Ovary (tissue), 9 donors: Measurements from ENCODE around the gene ELFN1. TPM values are rescaled to one million over a fixed set of nuclear protein-coding genes. Genes with fewer than 3 reads are reported as not detected.

Experiments
- DNase-seq, 5 donors: peaks; one replicate each; pipeline ENCODE4 v3.0.0-alpha.2; 2019 to 2020
- H3K27ac ChIP-seq, 2 donors: fragments of 200-600 bp; one replicate each; pipeline versions ENCODE4 v1.5.1 to v1.8.0; 2019 to 2022
- H3K27me3 ChIP-seq: fragments of 200-600 bp; one replicate; pipeline ENCODE4 v1.8.0; 2022
- H3K36me3 ChIP-seq: fragments of 200-600 bp; sonication (generic); one replicate; pipeline ENCODE4 v1.5.1; 2019
- H3K4me1 ChIP-seq: one replicate; pipeline ENCODE4 v1.8.1; 2013; ENCODE audit warnings: mild to moderate bottlenecking, moderate library complexity; ENCODE audit not compliant: insufficient read depth
- H3K4me3 ChIP-seq: fragments of 200-600 bp; sonication (generic); one replicate; pipeline ENCODE4 v1.5.1; 2017
- H3K9me3 ChIP-seq, 2 donors: fragments of 200-600 bp in 1 of 2; sonication (generic) in 1 of 2; one replicate each; pipeline versions ENCODE4 v1.5.1 to v1.8.1; 2013 to 2019; ENCODE audit warnings: mild to moderate bottlenecking in 1 of 2, moderate library complexity in 1 of 2
- CTCF ChIP-seq, 3 donors: fragments of 450-650 bp in 2 of 3; fragments of 200-600 bp in 1 of 3; IDR thresholded peaks; one replicate each; pipeline versions ENCODE4 v1.5.1 to v1.8.0; 2016 to 2022; ENCODE audit warnings: antibody characterized with exemption in 3 of 3, mild to moderate bottlenecking in 1 of 3
- EP300 ChIP-seq: sonication (generic); formaldehyde crosslinking; IDR thresholded peaks from one replicate; pipeline ENCODE4 v1.6.1; 2017; ENCODE audit warnings: antibody characterized with exemption
- POLR2A ChIP-seq: fragments of 450-650 bp; IDR thresholded peaks from one replicate; pipeline ENCODE4 v1.6.1; 2017; ENCODE audit warnings: antibody characterized with exemption, mild to moderate bottlenecking, moderate library complexity
- WGBS, 3 donors: extraction: QIAGEN DNeasy Blood & Tissue Kit in 1 of 3; methylation state at CpG; one replicate each; pipeline versions ENCODE4 v1.1.5 to v1.1.7; 2013 to 2017; 5-methylcytosine and 5-hydroxymethylcytosine counted together
- intact Hi-C, 4 donors: fragments of 100-400 bp; cut with DNase I; formaldehyde crosslinking; loops; one replicate each; pipeline versions ENCODE4 v1.11.0 to v1.15.1; 2022 to 2023
- polyA plus RNA-seq, 2 donors: library from polyadenylated mRNA; stranded (reverse); fragments of 200-250 nt in 1 of 2; fragments of 350-450 nt in 1 of 2; fragmentation: Illumina TruSeq in 1 of 2; extraction: RNeasy Lipid Tissue Mini Kit (QIAGEN cat#74804) in 1 of 2; gene quantifications; one replicate each; pipeline ENCODE4 v1.2.3, GENCODE V29; 2013 to 2014
- total RNA-seq, 7 donors: library from RNA; depleted of rRNA in 2 of 7; stranded (reverse); fragments of >200 nt in 2 of 7; fragmentation: NEBNext Ultra II Directional in 3 of 7; extraction: Animal tissue kit (Norgen Biotek cat#: 25700) in 3 of 7; gene quantifications; one replicate each; pipeline versions ENCODE4 v1.1.0 to v1.2.4, GENCODE V29; 2016 to 2023
- donor health status: DM: no; HTN: no; CAD: no; lungs with moderate emphysema.
- donor health status: DM: no; HTN: no; CAD: no.
- donor health status: Bipolar disorder and iron deficiency.
- donor health status: DM: yes; HTN: yes; CAD: no.
- donor health status: DM: no; HTN: no; CAD: no.
- donor health status: DM: yes; HTN: yes; CAD: no.

The ELFN1 gene
- total and polyA plus RNA-seq, 9 donors: 0.05 to 1.5 (median 0.60) TPM

DNA sequence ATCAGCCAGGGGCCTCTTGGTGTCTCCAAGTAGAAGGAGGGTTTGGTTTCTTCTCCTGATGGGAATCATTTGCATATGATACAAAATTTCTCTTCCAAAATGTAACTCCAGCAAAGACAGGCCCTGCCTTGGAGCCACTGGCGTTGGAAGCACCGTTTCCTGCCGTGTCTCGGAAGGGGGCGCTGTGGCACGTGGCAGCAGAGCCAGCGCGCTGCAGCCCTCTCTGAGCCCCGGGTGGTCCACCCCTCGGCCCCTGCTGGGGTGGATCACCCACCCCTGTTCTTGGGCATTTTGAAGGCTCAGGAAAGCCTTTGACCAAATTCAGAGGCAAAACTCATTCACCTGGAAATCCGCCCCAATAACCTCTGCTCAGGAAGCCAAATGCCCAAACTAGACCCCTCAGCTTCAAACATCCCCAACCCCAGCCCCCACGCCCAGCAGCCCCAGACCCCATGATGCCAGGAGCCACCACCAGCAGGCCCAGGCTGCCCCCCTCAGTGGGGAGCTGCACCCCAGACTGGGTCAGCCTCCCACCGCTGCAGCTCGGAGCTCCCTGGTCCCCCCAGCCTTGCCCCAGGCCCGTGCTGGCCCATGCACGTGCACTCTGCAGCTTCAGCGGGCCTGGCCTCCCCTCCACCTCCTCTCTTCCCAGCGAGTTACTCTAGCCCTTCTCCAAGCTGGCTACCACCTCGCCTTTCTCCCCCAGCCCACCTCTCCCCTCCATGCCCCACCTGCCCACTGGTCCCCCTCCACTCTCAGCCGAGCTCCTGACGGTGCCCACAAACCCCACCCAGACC, 29.5 kb upstream of the ELFN1 start:
- H3K4me3 ChIP-seq: no peak overlapping the region
- TF ChIP-seq EP300: no peak
- TF ChIP-seq POLR2A: no peak
- no peak for TF ChIP-seq CTCF (IDR thresholded peaks at IDR 0.05)

GRCh38 chr7:1641173-1641572, 28.9 kb upstream of the ELFN1 start:
- no peaks in the 10 kb centered on the region for H3K4me1 ChIP-seq
- no peaks in the 10 kb centered on the region for H3K36me3 ChIP-seq
- no peak overlapping the region for H3K27ac ChIP-seq
- DNase-seq: no peak
- H3K9me3 ChIP-seq: no peaks in the 10 kb centered on the region
- 72 to 80% (median 74%) methylated on average over 11 of the region's 11 CpGs for WGBS, 3 donors
- intact Hi-C loops: no loop called here
- no peak overlapping the region for H3K4me3 ChIP-seq
- no peaks in the 10 kb centered on the region for H3K27me3 ChIP-seq
- no peak for TF ChIP-seq CTCF (IDR thresholded peaks at IDR 0.05)
- no peak for TF ChIP-seq EP300
- TF ChIP-seq POLR2A: no peak

More for the DNA sequence above, 29.5 kb upstream of the ELFN1 start:
- no peak for DNase-seq
- intact Hi-C loops: no loop called here
- Histone ChIP-seq H3K9me3 (no peaks in the 10 kb centered on the region), H3K27ac (no peak overlapping the region), H3K4me1 (no peaks in the 10 kb centered on the region), H3K36me3 (no peaks in the 10 kb centered on the region), H3K27me3 (no peaks in the 10 kb centered on the region)
- 74 to 75% (median 75%) methylated on average over 21 of the region's 21 CpGs for WGBS, 3 donors

GRCh38 chr7:1641661-1642260, 28.3 kb upstream of the ELFN1 start:
- H3K36me3 ChIP-seq: no peaks in the 10 kb centered on the region
- H3K27ac ChIP-seq: no peak overlapping the region
- no peak overlapping the region for H3K4me3 ChIP-seq
- WGBS, 3 donors: 70 to 71% (median 70%) methylated on average over 16 of the region's 16 CpGs
- H3K27me3 ChIP-seq: no peaks in the 10 kb centered on the region
- no peak for TF ChIP-seq CTCF (IDR thresholded peaks at IDR 0.05)
- no peak for TF ChIP-seq POLR2A
- no peak for TF ChIP-seq EP300
- no peaks in the 10 kb centered on the region for H3K9me3 ChIP-seq
- intact Hi-C loops: no loop called here
- DNase-seq: no peak
- H3K4me1 ChIP-seq: no peaks in the 10 kb centered on the region

- Histone ChIP-seq H3K4me1 (no peaks in the 10 kb centered on the region), H3K36me3 (no peaks in the 10 kb centered on the region), H3K4me3 (no peak overlapping the region), H3K9me3 (no peaks in the 10 kb centered on the region), H3K27me3 (no peaks in the 10 kb centered on the region), H3K27ac (no peak overlapping the region)
- intact Hi-C loops: no loop called here
- 13 to 22% (median 20%) methylated on average over 13 to 14 of the region's 14 CpGs for WGBS, 3 donors
- no peak for DNase-seq
- TF ChIP-seq EP300 (no peak), POLR2A (no peak), CTCF (IDR thresholded peaks at IDR 0.05) (no peak)
These were observed 27.8 kb upstream of the ELFN1 start for GRCh38 chr7:1642291-1642731.
